Stomach smooth muscle (tissue), 2 donors: ENCODE measurements around the gene H6PD.

Source experiments
- H3K27ac ChIP-seq: one replicate; pipeline ENCODE4 v1.7.0; 2013; ENCODE audit warnings: mild to moderate bottlenecking, low read length, inconsistent platforms
- H3K27me3 ChIP-seq, 2 donors: one replicate each; pipeline ENCODE4 v1.7.0; 2013; ENCODE audit warnings: low read length in 2 of 2; ENCODE audit not compliant: insufficient read depth in 2 of 2, control insufficient read depth in 1 of 2
- H3K36me3 ChIP-seq, 2 donors: one replicate each; pipeline ENCODE4 v1.7.0; 2013; ENCODE audit warnings: low read length in 2 of 2; ENCODE audit not compliant: control insufficient read depth in 2 of 2, insufficient read depth in 2 of 2
- H3K4me1 ChIP-seq: one replicate; pipeline ENCODE4 v1.7.0; 2013; ENCODE audit warnings: low read length; ENCODE audit not compliant: control insufficient read depth, insufficient read depth
- H3K4me3 ChIP-seq, 2 donors: one replicate each; pipeline ENCODE4 v1.7.0; 2013; ENCODE audit warnings: low read length in 2 of 2
- H3K9ac ChIP-seq, 2 donors: one replicate each; pipeline ENCODE4 v1.7.0; 2013; ENCODE audit warnings: low read length in 2 of 2, mild to moderate bottlenecking in 1 of 2
- H3K9me3 ChIP-seq, 2 donors: one replicate each; pipeline ENCODE4 v1.7.0; 2013; ENCODE audit warnings: low read length in 2 of 2; ENCODE audit not compliant: control insufficient read depth in 2 of 2
- donor health status: healthy.
- donor health status: Pancreatic carcinoma.

Gene H6PD

GRCh38 chr1:9313576-9313975, 79.0 kb downstream of the H6PD start:
- Histone ChIP-seq H3K36me3 (peaks cover 2 to 6% of the 10 kb centered on the region in 2 donors), H3K4me3 (no peak overlapping the region), H3K27ac (no peak overlapping the region), H3K9ac (no peak overlapping the region), H3K9me3 (no peaks in the 10 kb centered on the region), H3K4me1 (peaks cover 33% of the 10 kb centered on the region), H3K27me3 (no peaks in the 10 kb centered on the region)

- H3K9me3 ChIP-seq: no peaks in the 10 kb centered on the region
- no peak overlapping the region for H3K4me3 ChIP-seq
- H3K36me3 ChIP-seq: peaks cover 2 to 6% of the 10 kb centered on the region in 2 donors
- no peaks in the 10 kb centered on the region for H3K27me3 ChIP-seq
- H3K27ac ChIP-seq: no peak overlapping the region
- H3K4me1 ChIP-seq: peaks cover 30% of the 10 kb centered on the region
- H3K9ac ChIP-seq: no peak overlapping the region
Measured at GRCh38 chr1:9314111-9314510, 79.5 kb downstream of the H6PD start.

- Histone ChIP-seq H3K36me3 (peaks cover 2 to 6% of the 10 kb centered on the region in 2 donors), H3K27ac (no peak overlapping the region), H3K4me1 (peaks cover 34% of the 10 kb centered on the region), H3K27me3 (no peaks in the 10 kb centered on the region), H3K9me3 (no peaks in the 10 kb centered on the region), H3K9ac (no peak overlapping the region), H3K4me3 (no peak overlapping the region)
Measured at GRCh38 chr1:9314711-9315379, 80.3 kb downstream of the H6PD start.

DNA sequence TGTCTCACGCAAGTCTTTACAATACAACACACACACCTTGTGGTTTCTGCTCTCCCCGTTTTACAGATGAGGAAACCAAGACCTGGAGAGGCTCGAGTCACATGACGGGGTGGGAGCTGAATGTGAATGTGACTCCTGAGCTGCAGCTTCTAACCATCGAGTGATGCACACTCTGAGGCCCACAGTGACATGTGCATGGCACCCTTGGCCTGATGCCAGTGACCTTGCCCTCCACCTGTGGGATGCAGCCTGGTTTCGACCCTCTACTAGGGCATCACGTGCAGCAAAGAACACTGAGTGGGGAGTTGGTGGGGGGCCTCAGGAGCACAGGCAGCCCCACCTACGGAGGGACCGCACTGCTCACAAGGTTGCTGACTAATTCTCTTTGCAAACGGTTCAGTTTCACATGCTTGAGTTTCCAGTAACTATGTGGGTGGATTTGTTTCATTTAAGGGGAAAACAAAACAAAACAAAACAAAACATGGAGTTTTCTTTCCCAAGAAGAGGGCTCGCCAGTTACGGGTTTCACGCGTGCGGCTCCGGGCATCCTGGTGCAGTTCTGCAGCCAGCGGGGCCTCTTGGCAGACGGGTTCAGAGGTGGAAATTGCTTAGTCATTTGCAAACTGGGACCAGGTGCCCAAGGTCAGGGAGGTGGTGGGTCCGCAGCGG, 81.0 kb downstream of the H6PD start:
- no peak overlapping the region for H3K27ac ChIP-seq
- H3K4me1 ChIP-seq: peaks cover 39% of the 10 kb centered on the region
- H3K9me3 ChIP-seq: no peaks in the 10 kb centered on the region
- H3K9ac ChIP-seq: no peak overlapping the region
- H3K36me3 ChIP-seq: peaks cover 2 to 6% of the 10 kb centered on the region in 2 donors
- H3K27me3 ChIP-seq: no peaks in the 10 kb centered on the region
- no peak overlapping the region for H3K4me3 ChIP-seq

DNA sequence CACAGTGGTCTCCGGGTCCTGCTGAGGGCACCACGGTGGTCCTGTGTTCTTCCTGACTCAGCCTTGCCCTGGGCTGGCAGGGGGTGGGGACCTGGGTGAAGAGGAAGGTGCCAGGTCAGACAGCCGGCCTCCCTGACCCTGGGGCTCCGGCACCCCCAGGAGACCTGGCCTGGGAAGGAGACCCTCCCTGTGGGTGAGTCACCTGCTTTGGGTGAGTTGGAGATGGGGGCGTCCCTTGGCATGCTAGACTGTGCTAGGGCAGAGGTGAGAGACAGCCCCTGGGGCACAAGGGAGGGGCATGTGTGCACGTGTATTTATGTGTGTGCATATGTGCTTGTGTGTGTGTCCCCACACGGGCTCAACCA, 81.5 kb downstream of the H6PD start:
- no peak overlapping the region for H3K9ac ChIP-seq
- H3K4me1 ChIP-seq: peaks cover 44% of the 10 kb centered on the region
- H3K27ac ChIP-seq: no peak overlapping the region
- no peaks in the 10 kb centered on the region for H3K9me3 ChIP-seq
- peaks cover 2 to 6% of the 10 kb centered on the region in 2 donors for H3K36me3 ChIP-seq
- no peaks in the 10 kb centered on the region for H3K27me3 ChIP-seq
- no peak overlapping the region for H3K4me3 ChIP-seq

DNA sequence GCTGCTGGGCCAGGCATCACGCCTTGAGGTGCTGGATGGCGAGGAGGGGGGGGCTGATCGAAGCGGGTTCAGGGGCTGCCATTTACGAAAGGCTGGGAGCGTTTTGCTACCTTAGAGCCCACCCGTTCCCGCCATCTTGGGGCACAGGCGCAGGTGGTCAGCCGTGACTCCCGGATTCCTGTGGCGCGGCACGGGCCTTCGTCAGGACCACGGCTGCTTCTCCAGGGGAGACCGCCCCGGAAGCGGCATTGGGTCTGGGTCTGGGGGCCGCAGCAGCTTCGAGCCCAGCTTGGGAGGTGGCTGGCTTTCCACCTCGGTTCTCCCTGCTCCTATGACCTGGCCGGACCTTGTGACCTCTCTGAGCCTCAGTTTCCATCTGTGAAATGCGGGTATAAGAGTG, 81.9 kb downstream of the H6PD start:
- Histone ChIP-seq H3K9ac (no peak overlapping the region), H3K4me1 (peaks cover 49% of the 10 kb centered on the region), H3K36me3 (peaks cover 2 to 6% of the 10 kb centered on the region in 2 donors), H3K9me3 (no peaks in the 10 kb centered on the region), H3K4me3 (no peak overlapping the region), H3K27me3 (no peaks in the 10 kb centered on the region), H3K27ac (no peak overlapping the region)

- Histone ChIP-seq H3K9ac (no peak overlapping the region), H3K9me3 (no peaks in the 10 kb centered on the region), H3K27me3 (no peaks in the 10 kb centered on the region), H3K27ac (no peak overlapping the region), H3K36me3 (peaks cover 2 to 6% of the 10 kb centered on the region in 2 donors), H3K4me1 (peaks cover 54% of the 10 kb centered on the region), H3K4me3 (peak overlapping the region in 1 of 2 donors; percentile 8)
Measured at GRCh38 chr1:9317072-9317471, 82.5 kb downstream of the H6PD start.

- no peak overlapping the region for H3K9ac ChIP-seq
Measured at GRCh38 chr1:9317591-9318417, 83.2 kb downstream of the H6PD start.

GRCh38 chr1:9319208-9319788, 84.7 kb downstream of the H6PD start:
- no peaks in the 10 kb centered on the region for H3K27me3 ChIP-seq
- H3K4me3 ChIP-seq: no peak overlapping the region
- H3K9ac ChIP-seq: no peak overlapping the region
- no peak overlapping the region for H3K27ac ChIP-seq
- H3K9me3 ChIP-seq: no peaks in the 10 kb centered on the region
- peaks cover 2 to 6% of the 10 kb centered on the region in 2 donors for H3K36me3 ChIP-seq
- H3K4me1 ChIP-seq: peaks cover 70% of the 10 kb centered on the region

More at GRCh38 chr1:9317591-9318417, 83.2 kb downstream of the H6PD start:
- H3K4me3 ChIP-seq: peak overlapping the region in 1 of 2 donors; percentile 54
- peaks cover 56% of the 10 kb centered on the region for H3K4me1 ChIP-seq
- H3K9me3 ChIP-seq: no peaks in the 10 kb centered on the region
- peaks cover 2 to 6% of the 10 kb centered on the region in 2 donors for H3K36me3 ChIP-seq
- H3K27ac ChIP-seq: peak overlapping the region; percentile 37
- no peaks in the 10 kb centered on the region for H3K27me3 ChIP-seq

GRCh38 chr1:9319789-9320519, 85.4 kb downstream of the H6PD start:
- H3K27ac ChIP-seq: peak overlapping the region; percentile 64
- H3K9me3 ChIP-seq: no peaks in the 10 kb centered on the region
- H3K36me3 ChIP-seq: peaks cover 2 to 6% of the 10 kb centered on the region in 2 donors
- H3K4me3 ChIP-seq: peak overlapping the region; percentile 0 to 55
- no peaks in the 10 kb centered on the region for H3K27me3 ChIP-seq
- peaks cover 77% of the 10 kb centered on the region for H3K4me1 ChIP-seq
- no peak overlapping the region for H3K9ac ChIP-seq
